Stimulated activated CD4-positive, alpha-beta T cell treated with anti-CD3 and anti-CD28 coated beads, Interleukin-2, amount 100 ng/mL, for 4 hours (primary cell): ENCODE measurements around the gene RAB34.
"Not testable (repeated sequence)": the region's sequence is repeated elsewhere in the genome, so short reads cannot be mapped to it uniquely, and the experiment has no call there.

Source experiments
- DNase-seq: peaks from one replicate; pipeline ENCODE4 v3.0.0-alpha.2; 2020; ENCODE audit warnings: low read depth

RAB34 gene

DNA sequence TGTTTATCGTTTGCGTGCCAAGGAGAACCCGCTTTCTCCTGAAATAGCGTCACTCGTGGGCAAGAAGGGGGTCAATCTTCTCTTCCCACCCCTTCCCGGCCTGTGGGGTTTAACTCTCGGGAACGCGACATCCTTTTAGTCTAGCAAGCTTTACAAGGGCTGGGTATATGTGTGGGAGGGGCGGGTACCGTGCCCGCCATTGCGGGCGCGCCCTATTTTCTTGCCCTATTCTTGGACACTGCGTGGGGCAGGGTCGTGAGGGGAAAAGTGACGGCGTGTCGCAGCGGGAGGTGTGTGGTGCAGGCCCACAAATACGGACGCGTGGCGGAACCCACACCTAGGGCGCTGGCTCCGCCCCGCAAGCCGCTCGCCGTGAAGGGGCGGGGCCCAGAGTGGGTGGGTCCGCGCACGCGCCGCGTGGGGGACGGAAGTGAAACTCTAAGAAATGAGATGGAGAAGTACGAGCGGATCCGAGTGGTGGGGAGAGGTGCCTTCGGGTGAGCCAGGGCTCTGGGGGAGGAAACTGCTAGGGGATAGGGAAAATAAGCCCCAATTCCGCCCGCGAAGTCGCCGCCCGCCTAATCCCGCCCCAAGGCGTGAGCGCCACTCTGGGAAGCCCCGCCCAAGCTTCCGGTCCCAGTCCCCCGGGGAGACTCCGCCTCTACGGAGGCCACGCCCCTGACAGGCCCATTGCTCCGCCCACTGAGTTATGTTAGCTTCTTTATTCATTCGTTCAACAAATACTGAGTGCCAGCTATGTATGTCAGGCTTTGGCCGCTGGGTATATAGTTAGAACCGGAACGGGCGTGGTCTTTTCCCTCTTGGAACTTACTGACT lies 10.9 kb upstream of the RAB34 start, which contains the start of gene NEK8:
Gene NEK8 (plus strand): TSS at position 425 of the 837 bp plus-strand sequence. CDS start 26 bp downstream, at position 451.
- DNase-seq: peak; percentile 97

DNA sequence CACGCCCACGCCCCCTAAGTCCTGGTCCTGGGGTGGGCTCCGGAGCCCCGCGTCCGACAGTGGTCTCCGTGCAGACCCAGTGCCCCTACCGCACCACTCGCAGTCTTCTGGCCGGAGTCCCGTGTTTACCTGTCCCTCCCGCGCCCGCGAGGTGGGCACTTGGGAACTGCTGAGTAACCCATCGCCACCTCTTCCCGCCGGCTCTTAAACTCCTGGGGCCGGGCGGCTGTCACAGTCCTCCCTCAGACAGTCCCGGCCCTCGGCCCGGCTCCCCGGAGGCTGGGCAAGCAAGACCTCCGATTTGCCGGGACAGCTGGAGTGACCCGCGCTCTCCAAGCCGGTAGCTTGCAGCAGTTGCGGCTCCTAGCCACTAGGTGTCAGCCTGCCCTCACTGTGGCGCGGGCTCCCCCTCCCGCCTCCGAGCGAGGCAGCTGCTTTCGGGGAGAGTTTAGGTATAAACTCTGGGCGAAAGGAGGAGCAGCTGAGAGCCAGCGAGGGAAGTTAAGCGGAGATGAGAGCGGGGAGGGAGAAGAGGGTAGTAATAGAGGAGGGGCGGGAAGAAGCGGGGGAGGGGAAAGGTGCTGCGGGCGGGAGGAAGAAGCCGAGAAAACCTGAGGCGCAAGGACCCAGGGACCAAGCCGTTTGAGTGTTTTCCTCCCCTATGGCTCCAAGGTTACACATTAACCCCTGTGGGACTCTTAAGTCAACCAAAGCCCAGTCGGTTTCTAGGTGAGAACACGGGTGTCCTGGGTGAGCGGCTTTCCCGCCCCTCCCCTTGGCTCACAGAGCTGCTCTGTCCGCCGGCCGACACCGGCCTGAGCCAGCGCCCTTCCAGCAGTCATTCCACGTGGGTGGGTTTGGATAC lies 9.2 kb upstream of the RAB34 start:
- DNase-seq: peak; percentile 88

GRCh38 chr17:28726226-28726626 lies 8.6 kb upstream of the RAB34 start, which contains the start of gene TLCD1:
TLCD1 (minus strand) TSS chr17:28726233; CDS start chr17:28726097, 136 bp downstream.
- DNase-seq: no peak

- DNase-seq: no peak
These were observed 8.1 kb upstream of the RAB34 start for GRCh38 chr17:28725660-28726225.

- no peak for DNase-seq
These were observed 7.5 kb upstream of the RAB34 start for GRCh38 chr17:28725166-28725659.

- DNase-seq: no peak
These were observed 7.0 kb upstream of the RAB34 start for GRCh38 chr17:28724500-28725165.

DNA sequence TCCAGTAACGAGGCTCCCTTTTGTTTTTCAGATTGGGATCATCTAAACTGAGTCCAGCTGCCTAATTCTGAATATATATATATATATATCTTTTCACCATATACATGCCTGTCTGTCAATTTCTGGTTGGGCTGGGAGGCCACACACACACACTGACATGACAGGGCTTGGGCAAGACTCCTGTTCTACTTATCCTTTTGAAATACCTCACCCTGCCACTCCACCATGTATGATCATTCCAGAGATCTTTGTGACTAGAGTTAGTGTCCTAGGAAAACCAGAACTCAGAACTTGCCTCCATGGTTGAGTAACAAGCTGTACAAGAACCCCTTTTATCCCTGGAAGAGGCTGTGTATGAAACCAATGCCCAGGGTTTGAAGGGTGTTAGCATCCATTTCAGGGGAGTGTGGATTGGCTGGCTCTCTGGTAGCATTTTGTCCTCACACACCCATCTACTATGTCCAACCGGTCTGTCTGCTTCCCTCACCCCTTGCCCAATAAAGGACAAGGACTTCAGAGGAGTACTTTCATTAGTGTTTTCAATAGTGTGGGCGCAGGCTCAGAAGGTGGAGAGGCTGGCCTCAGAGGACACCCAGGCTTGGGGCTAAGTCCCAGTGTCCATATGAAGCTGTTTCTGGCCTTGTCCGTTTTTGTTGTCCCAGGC lies 6.3 kb upstream of the RAB34 start:
- not testable (repeated sequence) for DNase-seq

- no peak for DNase-seq
These were observed 5.6 kb upstream of the RAB34 start for GRCh38 chr17:28723159-28723835.

- DNase-seq: no peak
These were observed 4.9 kb upstream of the RAB34 start for GRCh38 chr17:28722417-28723158.

DNA sequence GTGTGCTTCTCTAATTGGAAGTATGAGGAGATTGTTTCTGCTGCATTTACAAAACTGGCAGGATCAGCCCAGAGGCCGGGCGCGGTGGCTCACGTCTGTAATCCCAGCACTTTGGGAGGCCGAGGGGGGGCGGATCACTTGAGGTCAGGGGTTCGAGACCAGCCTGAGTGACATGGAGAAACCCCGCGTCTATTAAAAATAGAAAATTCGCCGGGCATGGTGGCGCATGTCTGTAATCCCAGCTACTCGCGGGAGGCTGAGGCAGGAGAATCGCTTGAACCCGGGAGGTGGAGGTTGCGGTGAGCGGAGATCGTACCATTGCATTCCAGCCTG lies 3.3 kb upstream of the RAB34 start:
- DNase-seq: not testable (repeated sequence)

DNA sequence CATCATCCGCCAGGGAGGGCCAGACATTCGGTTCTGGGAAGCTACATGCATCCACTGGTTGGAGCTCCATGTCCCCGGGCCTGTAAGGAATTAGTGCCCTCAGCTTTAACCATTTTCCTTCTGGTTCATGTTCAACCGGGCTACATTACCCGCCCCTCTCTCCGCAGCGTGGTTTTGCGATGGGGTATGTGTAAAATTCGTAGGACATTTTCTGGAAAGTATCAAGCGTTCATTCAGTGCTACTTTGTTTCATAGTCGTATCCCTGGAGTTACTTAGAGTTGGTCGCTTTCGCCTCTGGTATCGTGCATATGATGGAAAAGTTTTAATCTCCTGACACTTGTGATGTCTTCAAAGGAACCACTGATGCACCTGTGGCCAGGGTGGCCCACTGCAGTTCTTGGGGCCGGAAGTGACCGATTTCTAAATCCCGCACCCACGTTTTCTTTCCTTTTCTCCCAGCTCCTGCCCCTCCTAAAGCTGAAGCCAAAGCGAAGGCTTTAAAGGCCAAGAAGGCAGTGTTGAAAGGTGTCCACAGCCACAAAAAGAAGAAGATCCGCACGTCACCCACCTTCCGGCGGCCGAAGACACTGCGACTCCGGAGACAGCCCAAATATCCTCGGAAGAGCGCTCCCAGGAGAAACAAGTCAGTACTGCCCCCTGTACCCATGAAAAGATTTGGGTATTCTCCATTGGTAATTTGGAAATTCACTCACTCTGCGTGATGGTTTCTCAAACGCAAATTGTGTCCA lies 2.8 kb upstream of the RAB34 start:
- no peak for DNase-seq

DNA sequence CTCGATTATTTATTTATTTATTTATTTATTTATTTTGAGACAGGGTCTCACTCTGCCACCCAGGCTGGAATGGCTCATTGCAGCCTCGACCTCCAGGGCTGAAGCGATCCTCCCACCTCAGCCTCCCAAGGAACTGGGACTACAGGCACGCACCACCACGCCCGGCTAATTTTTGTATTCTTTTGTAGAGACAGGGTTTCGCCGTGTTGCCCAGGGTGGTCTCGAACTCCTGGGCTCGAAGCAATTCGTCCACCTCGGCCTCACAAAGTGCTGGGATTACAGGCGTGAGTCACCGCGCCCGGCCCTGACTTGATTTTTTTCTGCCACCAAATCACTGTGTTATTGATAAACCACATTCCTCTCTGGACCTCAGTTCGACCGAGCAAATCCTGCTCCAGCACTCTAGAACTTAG lies 1.4 kb upstream of the RAB34 start:
- DNase-seq: no peak

DNA sequence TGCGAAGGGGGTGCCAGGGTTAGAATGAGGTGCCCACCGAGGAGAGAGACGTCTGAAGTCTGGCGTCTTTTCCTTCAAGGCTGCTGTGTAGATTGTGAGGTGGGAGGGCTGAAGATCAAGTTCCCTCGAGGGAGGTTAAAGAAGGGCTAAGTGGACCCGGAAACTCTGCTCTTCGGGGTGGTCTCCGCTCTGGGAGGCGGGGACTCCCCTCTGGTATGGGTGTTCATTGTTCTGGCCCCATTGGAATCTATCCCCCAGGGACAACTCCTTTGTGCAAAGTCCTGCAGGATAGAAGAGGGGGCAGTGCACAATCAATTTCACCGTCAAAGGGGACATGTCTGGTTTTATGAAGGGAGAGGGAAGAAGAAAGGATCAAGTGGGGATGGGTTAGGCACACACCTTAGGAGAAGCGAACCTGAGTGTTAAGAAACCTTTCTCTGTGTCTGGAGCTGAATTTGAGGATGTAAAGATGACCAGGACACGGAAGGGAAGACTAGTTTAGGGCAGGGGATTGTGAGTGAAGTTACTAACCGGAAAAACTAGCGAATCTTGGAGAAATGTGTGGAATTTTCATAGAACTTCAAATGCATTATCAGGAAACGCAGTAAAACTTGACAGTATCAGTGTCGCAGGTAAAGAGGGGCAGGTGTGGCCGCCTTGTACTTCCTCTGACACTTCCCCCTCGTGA lies 809 bp upstream of the RAB34 start:
- no peak for DNase-seq

GRCh38 chr17:28716740-28717577 lies 709 bp downstream of the RAB34 start:
- DNase-seq: no peak

- no peak for DNase-seq
These were observed 2.5 kb downstream of the RAB34 start for GRCh38 chr17:28715217-28715616.

GRCh38 chr17:28714281-28714680 lies 3.4 kb downstream of the RAB34 start:
- DNase-seq: no peak

GRCh38 chr17:28712705-28713415 lies 4.8 kb downstream of the RAB34 start:
- DNase-seq: no peak
